CD8-positive, alpha-beta memory T cell (primary cell): Measurements from ENCODE around the gene KCNA2. TPM values are rescaled to one million over a fixed set of nuclear protein-coding genes. Genes with fewer than 3 reads are reported as not detected.

Experiments used
- CTCF ChIA-PET: fragments of 350-600 bp; sonication (Branson Sonifier 250); formaldehyde crosslinking; loops from one replicate; lab custom pipeline; 2021; ENCODE audit warnings: antibody characterized with exemption; lab: Charles Lee
- POLR2A ChIA-PET: fragments of 350-600 bp; sonication (Branson Sonifier 250); formaldehyde crosslinking; loops from one replicate; lab custom pipeline; 2021; ENCODE audit warnings: antibody characterized with exemption; lab: Charles Lee
- DNase-seq, 5 donors: peaks; one replicate each; pipeline versions ENCODE4 v3.0.0 to v3.0.0-alpha.2; 2020 to 2022; ENCODE audit warnings: mixed read lengths in 1 of 5
- H3K27ac ChIP-seq: one replicate; pipeline ENCODE4 v1.7.0; 2013; ENCODE audit warnings: low read depth, mild to moderate bottlenecking, low read length, moderate library complexity
- H3K27me3 ChIP-seq: 2 replicates; pipeline ENCODE4 v1.7.0; 2013; ENCODE audit warnings: low read length, mild to moderate bottlenecking; ENCODE audit not compliant: insufficient read depth, poor library complexity, severe bottlenecking
- H3K36me3 ChIP-seq: 2 replicates; pipeline ENCODE4 v1.7.0; 2013; ENCODE audit warnings: mild to moderate bottlenecking, low read length, moderate library complexity; ENCODE audit not compliant: insufficient read depth
- H3K4me1 ChIP-seq: 2 replicates; pipeline ENCODE4 v1.7.0; 2013; ENCODE audit warnings: mild to moderate bottlenecking, low read length, moderate library complexity; ENCODE audit not compliant: insufficient read depth
- H3K4me3 ChIP-seq: 2 replicates; pipeline ENCODE4 v1.7.0; 2013; ENCODE audit warnings: mild to moderate bottlenecking, low read length
- H3K9me3 ChIP-seq: 2 replicates; pipeline ENCODE4 v1.7.0; 2013; ENCODE audit warnings: mild to moderate bottlenecking, low read length
- H3K27ac Mint-ChIP-seq, 8 donors: one replicate each; pipeline ENCODE4 v1.8.0; 2020 to 2021; ENCODE audit warnings: mixed read lengths in 8 of 8, mild to moderate bottlenecking in 6 of 8, inconsistent platforms in 3 of 8, moderate library complexity in 3 of 8
- H3K27me3 Mint-ChIP-seq, 2 donors: one replicate each; pipeline ENCODE4 v1.8.0; 2020 to 2021; ENCODE audit warnings: mixed read lengths in 2 of 2, mild to moderate bottlenecking in 1 of 2, moderate library complexity in 1 of 2
- H3K36me3 Mint-ChIP-seq, 3 donors: one replicate each; pipeline ENCODE4 v1.8.0; 2020 to 2021; ENCODE audit warnings: mixed read lengths in 3 of 3, inconsistent platforms in 1 of 3, mild to moderate bottlenecking in 1 of 3
- H3K4me1 Mint-ChIP-seq, 3 donors: one replicate each; pipeline ENCODE4 v1.8.0; 2020 to 2021; ENCODE audit warnings: mixed read lengths in 3 of 3, inconsistent platforms in 1 of 3, mild to moderate bottlenecking in 1 of 3
- H3K4me3 Mint-ChIP-seq, 7 donors: one replicate each; pipeline ENCODE4 v1.8.0; 2020 to 2021; ENCODE audit warnings: mixed read lengths in 7 of 7, mild to moderate bottlenecking in 6 of 7, moderate library complexity in 4 of 7, inconsistent platforms in 2 of 7
- H3K9me3 Mint-ChIP-seq, 5 donors: one replicate each; pipeline ENCODE4 v1.8.0; 2020 to 2022; ENCODE audit warnings: mixed read lengths in 5 of 5, mild to moderate bottlenecking in 3 of 5, moderate library complexity in 2 of 5, inconsistent platforms in 1 of 5
- polyA plus RNA-seq: library from polyadenylated mRNA; unstranded; fragments of 300-500 nt; fragmentation: Illumina TruSeq; gene quantifications from one replicate; pipeline ENCODE4 v1.2.3, GENCODE V29; 2021
- total RNA-seq, 2 experiments: library from RNA; stranded (reverse); gene quantifications; one replicate each; pipeline ENCODE4 v1.2.3, GENCODE V29; 2021

KCNA2 gene
- total and polyA plus RNA-seq, 3 experiments from 2014 or later = 0.16 to 0.35 (median 0.24) TPM

- H3K27me3 ChIP-seq = no peaks in the 10 kb centered on the region
- CTCF ChIA-PET = interaction anchor here (1.0 to 4.0 kb wide), 4 partner anchors 13 to 165 kb away, joined by 3 to 126 read pairs (median 24); no protein-coding TSS in a partner anchor
- DNase-seq = no peak
- Mint-ChIP-seq H3K27ac (peak overlapping the region in 2 of 8 donors; percentile 43 to 61), H3K36me3 (peaks cover 0 to 9% (median 6%) of the 10 kb centered on the region in 3 donors), H3K9me3 (peaks cover 0 to 3% (median 0%) of the 10 kb centered on the region in 5 donors), H3K4me3 (peak overlapping the region in 1 of 7 donors; percentile 38), H3K27me3 (peaks cover 0 to 7% of the 10 kb centered on the region in 2 donors), H3K4me1 (peaks cover 33 to 37% (median 35%) of the 10 kb centered on the region in 3 donors)
- H3K9me3 ChIP-seq = no peaks in the 10 kb centered on the region
- H3K4me3 ChIP-seq = no peak overlapping the region
- H3K4me1 ChIP-seq = peaks cover 33% of the 10 kb centered on the region
- H3K27ac ChIP-seq = no peak overlapping the region
- no peaks in the 10 kb centered on the region for H3K36me3 ChIP-seq
- POLR2A ChIA-PET = interaction anchor here (0.5 to 2.6 kb wide), 2 partner anchors 11 to 293 kb away, joined by 3 to 12 read pairs; partner anchors contain the start of gene KCNA2
These were observed 11.4 kb upstream of the KCNA2 start for GRCh38 chr1:110617589-110617988.

- no peak overlapping the region for H3K4me3 ChIP-seq
- Mint-ChIP-seq H3K4me3 (peak overlapping the region in 2 of 7 donors; percentile 38 to 39), H3K9me3 (peaks cover 0 to 3% (median 0%) of the 10 kb centered on the region in 5 donors), H3K4me1 (peaks cover 33 to 37% (median 35%) of the 10 kb centered on the region in 3 donors), H3K36me3 (peaks cover 0 to 9% (median 6%) of the 10 kb centered on the region in 3 donors), H3K27me3 (peaks cover 0 to 7% of the 10 kb centered on the region in 2 donors), H3K27ac (peak overlapping the region in 1 of 8 donors; percentile 87)
- no peaks in the 10 kb centered on the region for H3K9me3 ChIP-seq
- POLR2A ChIA-PET = interaction anchor here (0.5 kb wide), 1 partner anchor 293 kb away, joined by 3 read pairs; no protein-coding TSS in a partner anchor
- H3K36me3 ChIP-seq = no peaks in the 10 kb centered on the region
- CTCF ChIA-PET = interaction anchor here (1.2 to 3.4 kb wide), 5 partner anchors 11 to 163 kb away, joined by 6 to 26 read pairs (median 9); partner anchors contain the start of gene KCNA2
- H3K27me3 ChIP-seq = no peaks in the 10 kb centered on the region
- peaks cover 33% of the 10 kb centered on the region for H3K4me1 ChIP-seq
- DNase-seq = no peak
- H3K27ac ChIP-seq = no peak overlapping the region
These were observed 11.0 kb upstream of the KCNA2 start for GRCh38 chr1:110617116-110617515.

GRCh38 chr1:110616587-110616986, 10.4 kb upstream of the KCNA2 start:
- Histone ChIP-seq H3K4me1 (peaks cover 33% of the 10 kb centered on the region), H3K9me3 (no peaks in the 10 kb centered on the region), H3K4me3 (no peak overlapping the region), H3K27me3 (no peaks in the 10 kb centered on the region), H3K36me3 (no peaks in the 10 kb centered on the region), H3K27ac (no peak overlapping the region)
- POLR2A ChIA-PET = no interaction called here
- no peak overlapping the region for H3K27ac Mint-ChIP-seq
- H3K27me3 Mint-ChIP-seq = peaks cover 0 to 7% of the 10 kb centered on the region in 2 donors
- peaks cover 0 to 9% (median 6%) of the 10 kb centered on the region in 3 donors for H3K36me3 Mint-ChIP-seq
- no peak for DNase-seq
- CTCF ChIA-PET = interaction anchor here (1.2 to 3.4 kb wide), 6 partner anchors 10 to 164 kb away, joined by 3 to 26 read pairs (median 8); partner anchors contain the start of gene KCNA2
- H3K4me3 Mint-ChIP-seq = peak overlapping the region in 1 of 7 donors; percentile 60
- peaks cover 0 to 3% (median 0%) of the 10 kb centered on the region in 5 donors for H3K9me3 Mint-ChIP-seq
- H3K4me1 Mint-ChIP-seq = peaks cover 33 to 37% (median 34%) of the 10 kb centered on the region in 3 donors

GRCh38 chr1:110615548-110616130, 9.5 kb upstream of the KCNA2 start:
- Histone ChIP-seq H3K36me3 (no peaks in the 10 kb centered on the region), H3K9me3 (no peaks in the 10 kb centered on the region), H3K27ac (no peak overlapping the region), H3K4me1 (peaks cover 28% of the 10 kb centered on the region), H3K4me3 (no peak overlapping the region), H3K27me3 (no peaks in the 10 kb centered on the region)
- POLR2A ChIA-PET = interaction anchor here (0.6 kb wide), 1 partner anchor 1072 kb away, joined by 4 read pairs; no protein-coding TSS in a partner anchor
- peaks cover 0 to 9% of the 10 kb centered on the region in 2 donors for H3K27me3 Mint-ChIP-seq
- H3K36me3 Mint-ChIP-seq = peaks cover 0 to 12% (median 6%) of the 10 kb centered on the region in 3 donors
- no peak overlapping the region for H3K4me3 Mint-ChIP-seq
- DNase-seq = peak in 2 of 5 donors; percentile 46 to 66
- CTCF ChIA-PET = interaction anchor here (1.3 to 3.4 kb wide), 5 partner anchors 9 to 151 kb away, joined by 3 to 26 read pairs (median 9); partner anchors contain the start of gene KCNA2
- peak overlapping the region in 3 of 8 donors; percentile 6 to 84 (median 43) for H3K27ac Mint-ChIP-seq
- H3K9me3 Mint-ChIP-seq = peaks cover 0 to 3% (median 0%) of the 10 kb centered on the region in 5 donors
- peaks cover 28 to 34% (median 29%) of the 10 kb centered on the region in 3 donors for H3K4me1 Mint-ChIP-seq

- no peak overlapping the region for H3K27ac ChIP-seq
- Mint-ChIP-seq H3K4me3 (no peak overlapping the region), H3K36me3 (peaks cover 0 to 5% (median 0%) of the 10 kb centered on the region in 3 donors), H3K9me3 (no peaks in the 10 kb centered on the region), H3K27me3 (peaks cover 10 to 16% of the 10 kb centered on the region in 2 donors), H3K27ac (no peak overlapping the region), H3K4me1 (peaks cover 10 to 21% (median 12%) of the 10 kb centered on the region in 3 donors)
- no peak overlapping the region for H3K4me3 ChIP-seq
- H3K9me3 ChIP-seq = no peaks in the 10 kb centered on the region
- H3K27me3 ChIP-seq = peaks cover 12% of the 10 kb centered on the region
- no peaks in the 10 kb centered on the region for H3K36me3 ChIP-seq
- ChIA-PET POLR2A (no interaction called here), CTCF (interaction anchor here (2.2 kb wide), 1 partner anchor 7 kb away, joined by 9 read pairs; no protein-coding TSS in a partner anchor)
- no peak for DNase-seq
- peaks cover 16% of the 10 kb centered on the region for H3K4me1 ChIP-seq
These were observed 6.0 kb upstream of the KCNA2 start for GRCh38 chr1:110612060-110612745.

- H3K9me3 ChIP-seq = no peaks in the 10 kb centered on the region
- H3K4me3 ChIP-seq = no peak overlapping the region
- Mint-ChIP-seq H3K27ac (no peak overlapping the region), H3K36me3 (peaks cover 0 to 3% (median 0%) of the 10 kb centered on the region in 3 donors), H3K4me1 (peaks cover 14 to 29% (median 17%) of the 10 kb centered on the region in 3 donors), H3K4me3 (no peak overlapping the region), H3K9me3 (no peaks in the 10 kb centered on the region), H3K27me3 (peaks cover 18 to 22% of the 10 kb centered on the region in 2 donors)
- peaks cover 16% of the 10 kb centered on the region for H3K4me1 ChIP-seq
- H3K27me3 ChIP-seq = peaks cover 24% of the 10 kb centered on the region
- H3K36me3 ChIP-seq = no peaks in the 10 kb centered on the region
- ChIA-PET CTCF (interaction anchor here (2.2 kb wide), 1 partner anchor 9 kb away, joined by 9 read pairs; no protein-coding TSS in a partner anchor), POLR2A (no interaction called here)
- H3K27ac ChIP-seq = no peak overlapping the region
- DNase-seq = no peak
These were observed 4.6 kb upstream of the KCNA2 start for GRCh38 chr1:110610696-110611286.

- no peaks in the 10 kb centered on the region for H3K36me3 ChIP-seq
- no peak overlapping the region for H3K27ac ChIP-seq
- H3K4me1 Mint-ChIP-seq = peaks cover 10 to 30% (median 13%) of the 10 kb centered on the region in 3 donors
- peaks cover 31% of the 10 kb centered on the region for H3K27me3 ChIP-seq
- no peaks in the 10 kb centered on the region for H3K9me3 ChIP-seq
- peaks cover 0 to 3% (median 0%) of the 10 kb centered on the region in 3 donors for H3K36me3 Mint-ChIP-seq
- no peak overlapping the region for H3K27ac Mint-ChIP-seq
- DNase-seq = no peak
- peaks cover 13% of the 10 kb centered on the region for H3K4me1 ChIP-seq
- peaks cover 19 to 28% of the 10 kb centered on the region in 2 donors for H3K27me3 Mint-ChIP-seq
- POLR2A ChIA-PET = no interaction called here
- CTCF ChIA-PET = interaction anchor here (0.9 to 2.2 kb wide), 5 partner anchors 9 to 156 kb away, joined by 3 to 9 read pairs (median 3); no protein-coding TSS in a partner anchor
- H3K4me3 ChIP-seq = no peak overlapping the region
- no peaks in the 10 kb centered on the region for H3K9me3 Mint-ChIP-seq
- peak overlapping the region in 1 of 7 donors; percentile 51 for H3K4me3 Mint-ChIP-seq
These were observed 3.9 kb upstream of the KCNA2 start for GRCh38 chr1:110610084-110610483.
